HepG2 (cell line): ENCODE results near the gene TPP2. TPM values are rescaled to one million over a fixed set of nuclear protein-coding genes. Genes with fewer than 3 reads are reported as not detected.

Source experiments
- CBX5 ChIP-seq: sonication (generic); formaldehyde crosslinking; IDR thresholded peaks from 2 replicates; pipeline ENCODE4 v1.4.0; 2020; ENCODE audit warnings: missing genetic modification reagents, borderline replicate concordance
- CSRNP1 ChIP-seq: sonication (generic); formaldehyde crosslinking; IDR thresholded peaks from 2 replicates; pipeline ENCODE4 v1.8.1; 2023; ENCODE audit warnings: mild to moderate bottlenecking, missing genetic modification reagents
- DDIT3 ChIP-seq: sonication (generic); formaldehyde crosslinking; IDR thresholded peaks from 2 replicates; pipeline ENCODE4 v1.4.0; 2020; ENCODE audit warnings: mild to moderate bottlenecking, missing genetic modification reagents
- GTF3A ChIP-seq: sonication (generic); formaldehyde crosslinking; conservative IDR thresholded peaks from 2 replicates; pipeline ENCODE4 v1.4.0; 2020; ENCODE audit warnings: mild to moderate bottlenecking, missing genetic modification reagents
- HNF4G ChIP-seq, 2 experiments: sonication (generic) in 1 of 2; formaldehyde crosslinking in 1 of 2; IDR thresholded peaks; 2 replicates each; pipeline versions ENCODE4 v1.4.0 to v1.6.1; 2011 to 2020; ENCODE audit warnings: borderline replicate concordance in 2 of 2, low read depth in 2 of 2, mild to moderate bottlenecking in 2 of 2, low read length in 1 of 2, missing genetic modification reagents in 1 of 2, moderate library complexity in 1 of 2
- IRF1 ChIP-seq: sonication (generic); formaldehyde crosslinking; IDR thresholded peaks from 2 replicates; pipeline ENCODE4 v1.4.0; 2020; ENCODE audit warnings: low read depth, mild to moderate bottlenecking, missing genetic modification reagents
- KAT8 ChIP-seq: IDR thresholded peaks from 2 replicates; pipeline ENCODE4 v1.6.1; 2016; ENCODE audit warnings: missing genetic modification reagents, missing compliant biosample characterization
- KLF16 ChIP-seq, 2 experiments: sonication (generic) in 1 of 2; formaldehyde crosslinking in 1 of 2; IDR thresholded peaks; 2 replicates each; pipeline versions ENCODE4 v1.6.1 to v1.8.0; 2016 to 2023; ENCODE audit warnings: missing genetic modification reagents in 2 of 2, missing compliant biosample characterization in 1 of 2
- MXD1 ChIP-seq: sonication (generic); formaldehyde crosslinking; IDR thresholded peaks from 2 replicates; pipeline ENCODE4 v1.4.0; 2020; ENCODE audit warnings: mild to moderate bottlenecking, missing genetic modification reagents
- SALL2 ChIP-seq: sonication (generic); formaldehyde crosslinking; IDR thresholded peaks from 2 replicates; pipeline ENCODE4 v1.8.1; 2023; ENCODE audit warnings: mild to moderate bottlenecking, missing genetic modification reagents, inconsistent platforms
- SIN3A ChIP-seq: IDR thresholded peaks from 2 replicates; pipeline ENCODE4 v1.6.1; 2011; ENCODE audit warnings: low read depth, mild to moderate bottlenecking, control low read depth, low read length, borderline replicate concordance
- SKIL ChIP-seq: sonication (generic); formaldehyde crosslinking; IDR thresholded peaks from 2 replicates; pipeline ENCODE4 v1.8.0; 2022; ENCODE audit warnings: missing genetic modification reagents, mild to moderate bottlenecking, moderate library complexity, borderline replicate concordance
- SNAI1 ChIP-seq: sonication (generic); formaldehyde crosslinking; IDR thresholded peaks from 2 replicates; pipeline ENCODE4 v1.5.0; 2020; ENCODE audit warnings: mild to moderate bottlenecking, missing genetic modification reagents, borderline replicate concordance
- SPEN ChIP-seq: sonication (generic); formaldehyde crosslinking; IDR thresholded peaks from 2 replicates; pipeline ENCODE4 v1.5.1; 2020; ENCODE audit warnings: low read depth, mild to moderate bottlenecking, missing genetic modification reagents
- ZBTB39 ChIP-seq: sonication (generic); formaldehyde crosslinking; IDR thresholded peaks from 2 replicates; pipeline ENCODE4 v1.5.0; 2020; ENCODE audit warnings: missing genetic modification reagents
- ZNF264 ChIP-seq: sonication (generic); formaldehyde crosslinking; IDR thresholded peaks from 2 replicates; pipeline ENCODE4 v1.4.0; 2020; ENCODE audit warnings: missing genetic modification reagents
- ZNF350 ChIP-seq: sonication (generic); formaldehyde crosslinking; IDR thresholded peaks from 2 replicates; pipeline ENCODE4 v1.4.0; 2020; ENCODE audit warnings: mild to moderate bottlenecking, low read depth, missing genetic modification reagents, borderline replicate concordance
- ZNF44 ChIP-seq: sonication (generic); formaldehyde crosslinking; IDR thresholded peaks from 2 replicates; pipeline ENCODE4 v1.5.1; 2020; ENCODE audit warnings: mild to moderate bottlenecking, missing genetic modification reagents
- ZNF839 ChIP-seq: sonication (generic); formaldehyde crosslinking; IDR thresholded peaks from 2 replicates; pipeline ENCODE4 v1.4.0; 2020; ENCODE audit warnings: missing genetic modification reagents, mild to moderate bottlenecking, borderline replicate concordance
- polyA plus RNA-seq, 8 experiments: library from polyadenylated mRNA; depleted of rRNA in 3 of 8; stranded (reverse) in 7 of 8; unstranded in 1 of 8; fragments of >200 nt; fragmentation: Illumina TruSeq in 4 of 8; extraction: Trizol in 4 of 8; gene quantifications; 2 replicates each; pipeline versions ENCODE4 v1.2.1 to v1.2.3, GENCODE V29; 2011 to 2016; ENCODE audit warnings: low read depth in 4 of 8, missing spikeins in 1 of 8, mixed read lengths in 1 of 8; ENCODE audit not compliant: insufficient read depth in 1 of 8
- total RNA-seq, 5 experiments: library from RNA; depleted of rRNA; stranded (reverse); fragments of >200 nt; fragmentation: Illumina TruSeq; extraction: Trizol; gene quantifications; 2 replicates each; pipeline ENCODE4 v1.2.3, GENCODE V29; 2016; ENCODE audit warnings: low read depth in 1 of 5

Gene TPP2
- total and polyA plus RNA-seq, 2 of the 13 experiments (the other 11 are each of a cell fraction or from before 2014, with no cell fraction given) = 16.4 to 52.1 TPM

GRCh38 chr13:102597029-102597961, 509 bp downstream of the TPP2 start (continued):
- TF ChIP-seq IRF1 (CRISPR knock-in tag) (0 out of 2 replicates have a peak, but pooled peaks have one; percentile 19), SPEN (CRISPR knock-in tag) (peak; percentile 17; the same call in 1 of the 2 replicates), SALL2 (CRISPR knock-in tag) (peak; percentile 54; the same call in 1 of the 2 replicates), ZNF44 (no peak), ZBTB39 (CRISPR knock-in tag) (no peak), SKIL (CRISPR knock-in tag) (peak; percentile 8; the same call in 1 of the 2 replicates), MXD1 (peak; percentile 75), DDIT3 (CRISPR knock-in tag) (no peak), ZNF839 (CRISPR knock-in tag) (no peak), HNF4G (IDR thresholded peaks at IDR 0.05; ENCODE audit: borderline replicate concordance, low read depth, low read length) (no peak), HNF4G (CRISPR knock-in tag; IDR thresholded peaks at IDR 0.05; ENCODE audit: borderline replicate concordance, low read depth) (no peak), CSRNP1 (no peak), KLF16 (CRISPR knock-in tag; IDR thresholded peaks at IDR 0.05) (0 out of 4 replicates have a peak, but pooled peaks of 1 of the 2 experiments have one; percentile 23), SNAI1 (no peak), CBX5 (CRISPR knock-in tag) (no peak), ZNF350 (CRISPR knock-in tag) (no peak), KAT8 (no peak; the same call in 1 of the 2 replicates), SIN3A (0 out of 2 replicates have a peak, but pooled peaks have one; percentile 53), GTF3A (CRISPR knock-in tag) (0 out of 2 replicates have a peak, but pooled peaks have one; percentile 23), ZNF264 (no peak)
